Measurements from ENCODE around the gene CEBPA.

- TF ChIP-seq POLR2A (IDR thresholded peaks at IDR 0.05) (no peak), CTCF (IDR thresholded peaks at IDR 0.05 in 8 of 11, conservative IDR thresholded peaks at IDR 0.05 in 3 of 11) (no peak), POLR2AphosphoS5 (IDR thresholded peaks at IDR 0.05) (no peak)
Observed at GRCh38 chr19:33323093-33323820, 20.9 kb upstream of the CEBPA start.

Measured in spleen (tissue), 7 donors.